Gastrocnemius medialis (tissue), 4 donors: ENCODE measurements around the gene LAMTOR5.

Source experiments
- POLR2A ChIP-seq, 2 donors: fragments of 450-650 bp; IDR thresholded peaks; one replicate each; pipeline ENCODE4 v1.6.1; 2017; ENCODE audit warnings: antibody characterized with exemption in 2 of 2, mild to moderate bottlenecking in 2 of 2, moderate library complexity in 2 of 2
- TF ChIP-seq, protein P1 (sequence below), 5 experiments: fragments of 450-650 bp in 3 of 5; fragments of 200-600 bp in 2 of 5; sonication (generic) in 2 of 5; IDR thresholded peaks in 4 of 5; conservative IDR thresholded peaks in 1 of 5; 1 replicate in 4 of 5; 2 replicates in 1 of 5; pipeline ENCODE4 v1.5.1; 2016 to 2019; ENCODE audit warnings: antibody characterized with exemption in 5 of 5, mild to moderate bottlenecking in 3 of 5, moderate library complexity in 3 of 5

DNA sequence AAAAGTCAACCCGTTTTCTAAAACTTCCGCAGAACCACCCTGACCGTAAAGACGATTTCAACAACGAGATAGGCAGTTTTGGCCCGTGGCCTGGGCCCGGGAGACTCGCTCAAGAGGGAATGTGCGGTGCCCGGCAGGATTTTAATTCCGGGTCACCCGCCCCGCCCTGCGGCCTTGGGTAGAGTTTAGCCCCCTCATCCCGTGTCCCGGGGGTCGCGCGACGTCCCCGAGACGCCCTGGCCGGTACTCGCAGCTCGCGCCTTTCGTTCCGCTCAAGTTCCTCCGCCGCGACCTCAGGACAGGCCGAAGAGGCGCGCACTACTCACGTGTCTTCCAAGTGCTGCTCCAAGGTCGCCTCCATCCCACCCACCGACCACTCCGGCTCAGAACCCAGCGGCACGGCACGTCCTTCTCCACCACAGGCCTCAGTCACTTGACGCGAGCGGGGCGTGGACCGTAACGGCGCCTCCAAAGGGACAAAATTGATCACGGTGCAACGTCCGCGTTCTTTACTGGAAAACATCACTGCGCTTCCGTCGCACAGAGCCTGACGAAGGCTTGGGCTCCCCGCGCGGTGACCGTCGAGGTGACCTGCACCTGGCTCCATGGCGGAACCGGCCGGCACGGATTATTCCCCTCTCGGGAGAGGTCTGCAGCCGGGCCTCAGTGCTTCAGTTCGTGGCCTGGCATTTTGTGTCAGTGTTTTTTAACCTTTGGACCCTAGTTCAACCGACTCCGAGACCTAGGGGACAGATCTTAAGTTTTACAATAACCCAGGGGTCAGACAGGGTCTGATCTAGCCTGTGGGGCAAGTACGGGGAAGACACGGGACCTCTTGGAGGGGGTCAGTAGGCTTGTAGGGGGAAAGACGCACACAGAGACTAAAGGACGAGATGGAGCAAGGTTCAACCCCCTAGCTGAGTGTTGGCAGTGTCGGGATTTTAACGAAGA lies at the start of gene LAMTOR5:
- TF ChIP-seq, protein P1, sequence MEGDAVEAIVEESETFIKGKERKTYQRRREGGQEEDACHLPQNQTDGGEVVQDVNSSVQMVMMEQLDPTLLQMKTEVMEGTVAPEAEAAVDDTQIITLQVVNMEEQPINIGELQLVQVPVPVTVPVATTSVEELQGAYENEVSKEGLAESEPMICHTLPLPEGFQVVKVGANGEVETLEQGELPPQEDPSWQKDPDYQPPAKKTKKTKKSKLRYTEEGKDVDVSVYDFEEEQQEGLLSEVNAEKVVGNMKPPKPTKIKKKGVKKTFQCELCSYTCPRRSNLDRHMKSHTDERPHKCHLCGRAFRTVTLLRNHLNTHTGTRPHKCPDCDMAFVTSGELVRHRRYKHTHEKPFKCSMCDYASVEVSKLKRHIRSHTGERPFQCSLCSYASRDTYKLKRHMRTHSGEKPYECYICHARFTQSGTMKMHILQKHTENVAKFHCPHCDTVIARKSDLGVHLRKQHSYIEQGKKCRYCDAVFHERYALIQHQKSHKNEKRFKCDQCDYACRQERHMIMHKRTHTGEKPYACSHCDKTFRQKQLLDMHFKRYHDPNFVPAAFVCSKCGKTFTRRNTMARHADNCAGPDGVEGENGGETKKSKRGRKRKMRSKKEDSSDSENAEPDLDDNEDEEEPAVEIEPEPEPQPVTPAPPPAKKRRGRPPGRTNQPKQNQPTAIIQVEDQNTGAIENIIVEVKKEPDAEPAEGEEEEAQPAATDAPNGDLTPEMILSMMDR (IDR thresholded peaks at IDR 0.05 in 4 of 5, conservative IDR thresholded peaks at IDR 0.05 in 1 of 5), result peak in 2 of 5 experiments; percentile 4 to 18
- peak; percentile 93 to 94 for TF ChIP-seq POLR2A (IDR thresholded peaks at IDR 0.05)
